C4-2B (cell line): ENCODE measurements around the gene CD84.

Experiments used
- CTCF ChIP-seq: fragments of 450-650 bp; conservative IDR thresholded peaks from 2 replicates; pipeline ENCODE4 v1.5.1; 2017; ENCODE audit warnings: mild to moderate bottlenecking
- ZFX ChIP-seq: fragments of 450-650 bp; IDR thresholded peaks from 2 replicates; pipeline ENCODE4 v1.6.1; 2017

- TF ChIP-seq CTCF (no peak), ZFX (no peak)
Measured at GRCh38 chr1:160625725-160626498, 46.6 kb upstream of the CD84 start.
